DMS79 treated with DMSO at 0.1 percent for 48 hours (cell line): ENCODE measurements around the gene PDE8B.

Source experiments
- DNase-seq: peaks from one replicate; lab custom pipeline; 2025; lab: John Stamatoyannopoulos, UW

Gene PDE8B

GRCh38 chr5:77210091-77210963, at the start of gene PDE8B:
PDE8B (plus strand) TSS chr5:77210680; CDS start chr5:77210926, 246 bp downstream.
- DNase-seq = no peak

- no peak for DNase-seq
Observed at GRCh38 chr5:77163453-77163852, 47.0 kb upstream of the PDE8B start.

GRCh38 chr5:77167063-77167462, 43.4 kb upstream of the PDE8B start:
- DNase-seq = no peak

- peak; percentile 13 for DNase-seq
Observed at GRCh38 chr5:77167695-77168121, 42.8 kb upstream of the PDE8B start.

- peak; percentile 13 for DNase-seq
Observed at GRCh38 chr5:77168161-77168878, 42.2 kb upstream of the PDE8B start.

- no peak for DNase-seq
Observed at GRCh38 chr5:77168879-77169244, 41.6 kb upstream of the PDE8B start.

- DNase-seq = no peak
Observed at GRCh38 chr5:77170196-77170890, 40.1 kb upstream of the PDE8B start.

GRCh38 chr5:77171141-77171910, 39.2 kb upstream of the PDE8B start:
- no peak for DNase-seq

GRCh38 chr5:77172713-77173328, 37.7 kb upstream of the PDE8B start:
- no peak for DNase-seq

GRCh38 chr5:77174526-77174925, 36.0 kb upstream of the PDE8B start:
- no peak for DNase-seq

GRCh38 chr5:77175231-77175630, 35.2 kb upstream of the PDE8B start:
- DNase-seq = no peak

GRCh38 chr5:77176429-77176828, 34.1 kb upstream of the PDE8B start:
- no peak for DNase-seq

- DNase-seq = no peak
Observed at GRCh38 chr5:77177576-77177975, 32.9 kb upstream of the PDE8B start.

GRCh38 chr5:77180167-77181081, 30.1 kb upstream of the PDE8B start:
- no peak for DNase-seq

- DNase-seq = no peak
Observed at GRCh38 chr5:77181173-77181572, 29.3 kb upstream of the PDE8B start.

- DNase-seq = no peak
Observed at GRCh38 chr5:77181596-77182304, 28.7 kb upstream of the PDE8B start.

- no peak for DNase-seq
Observed at GRCh38 chr5:77182367-77182766, 28.1 kb upstream of the PDE8B start.

- DNase-seq = no peak
Observed at GRCh38 chr5:77186652-77187370, 23.7 kb upstream of the PDE8B start.

- no peak for DNase-seq
Observed at GRCh38 chr5:77189421-77189820, 21.1 kb upstream of the PDE8B start.
